ENCODE measurements around the gene TIMM44. TPM values are rescaled to one million over a fixed set of nuclear protein-coding genes. Genes with fewer than 3 reads are reported as not detected.

TIMM44 gene
- total RNA-seq, 1 experiment from 2014 or later, result 114 TPM

GRCh38 chr19:7977021-7977722, 33.7 kb upstream of the TIMM44 start:
- H4K20me1 ChIP-seq (ENCODE audit: control insufficient read depth, insufficient read depth, insufficient read length), result peaks cover 3% of the 10 kb centered on the region
- H3K18ac ChIP-seq (ENCODE audit: insufficient read length, low read depth, low read length), result no peak overlapping the region
- H2BK15ac ChIP-seq (ENCODE audit: low read depth, low read length), result no peak overlapping the region
- no peak overlapping the region for H4K8ac ChIP-seq (replicated peaks; ENCODE audit: insufficient read length, low read depth, low read length)
- H2BK20ac ChIP-seq (ENCODE audit: low read depth, low read length, poor library complexity, severe bottlenecking), result no peak overlapping the region
- no CpG with 5 or more reads among the region's 15 CpGs for WGBS (ENCODE audit: extremely low coverage, insufficient read length, low lambda C conversion rate)
- no peak overlapping the region for H3K56ac ChIP-seq (ENCODE audit: insufficient read length, low read depth, low read length)
- H2AFZ ChIP-seq (ENCODE audit: low read length), result no peak overlapping the region
- H3K9ac ChIP-seq (ENCODE audit: extremely low read depth, insufficient read length, low read length), result no peak overlapping the region
- H3K4me2 ChIP-seq (ENCODE audit: insufficient read depth, insufficient read length, low read length), result no peak overlapping the region
- no peak overlapping the region for H3K4ac ChIP-seq (ENCODE audit: low read depth, low read length)
- no peaks in the 10 kb centered on the region for H3K27me3 ChIP-seq (ENCODE audit: insufficient read depth, low read length)
- H3K9me3 ChIP-seq (ENCODE audit: control insufficient read depth, low read depth, low read length), result no peaks in the 10 kb centered on the region
- H4K5ac ChIP-seq (ENCODE audit: insufficient read length, low read depth, low read length), result no peak overlapping the region
- no peaks in the 10 kb centered on the region for H3K79me2 ChIP-seq (ENCODE audit: insufficient read depth, low read length)
- Mint-ChIP-seq H3K36me3 (ENCODE audit: insufficient read depth in 1 of 3, low read depth in 3 of 3) (peaks cover 38 to 79% (median 74%) of the 10 kb centered on the region in 3 experiments), H3K27ac (no peak overlapping the region), H3K4me1 (no peaks in the 10 kb centered on the region), H3K4me3 (no peak overlapping the region), H3K27me3 (ENCODE audit: low read depth) (no peaks in the 10 kb centered on the region), H3K9me3 (no peaks in the 10 kb centered on the region)
- no peaks in the 10 kb centered on the region for H3K23me2 ChIP-seq (ENCODE audit: insufficient read length, low read depth, low read length, poor library complexity, severe bottlenecking)
- no peak overlapping the region for H2BK120ac ChIP-seq (ENCODE audit: low read depth, low read length, poor library complexity, severe bottlenecking)
- no peak for DNase-seq
- H2BK5ac ChIP-seq (ENCODE audit: insufficient read length, low read length), result no peak overlapping the region
- no peaks in the 10 kb centered on the region for H3K4me1 ChIP-seq (ENCODE audit: insufficient read depth, low read length)
- no peak overlapping the region for H3T11ph ChIP-seq (ENCODE audit: low read length)
- H2BK12ac ChIP-seq (ENCODE audit: insufficient read length, low read depth, low read length), result no peak overlapping the region
- H2AK5ac ChIP-seq (ENCODE audit: insufficient read length, low read length), result no peak overlapping the region
- H3K14ac ChIP-seq (ENCODE audit: insufficient read depth, low read length), result no peak overlapping the region
- no peak for TF ChIP-seq CTCF (conservative IDR thresholded peaks at IDR 0.05)
- no peak overlapping the region for H4K91ac ChIP-seq (ENCODE audit: insufficient read length, low read depth, low read length)
- no peak overlapping the region for H3K23ac ChIP-seq (ENCODE audit: insufficient read length, low read depth, low read length)
- H3K27ac ChIP-seq (ENCODE audit: insufficient read length, low read depth, low read length), result no peak overlapping the region
- H3K79me1 ChIP-seq (ENCODE audit: insufficient read depth, low read depth, low read length, poor library complexity, severe bottlenecking), result no peaks in the 10 kb centered on the region
